Glutamatergic neuron (in vitro differentiated cells): ENCODE measurements around the gene STC2. TPM values are rescaled to one million over a fixed set of nuclear protein-coding genes. Genes with fewer than 3 reads are reported as not detected.

ENCODE experiments used
- DNase-seq: peaks from one replicate; pipeline ENCODE4 v3.0.0; 2022
- H3K27ac Mint-ChIP-seq: one replicate; pipeline ENCODE4 v1.8.0; 2020; ENCODE audit warnings: mild to moderate bottlenecking, mixed read lengths, inconsistent platforms; ENCODE audit not compliant: unreplicated experiment
- H3K27me3 Mint-ChIP-seq: one replicate; pipeline ENCODE4 v1.8.0; 2020; ENCODE audit warnings: mild to moderate bottlenecking, moderate library complexity, mixed read lengths, inconsistent platforms; ENCODE audit not compliant: unreplicated experiment
- H3K36me3 Mint-ChIP-seq: one replicate; pipeline ENCODE4 v1.8.0; 2020; ENCODE audit warnings: mild to moderate bottlenecking, mixed read lengths, inconsistent platforms; ENCODE audit not compliant: unreplicated experiment
- H3K4me1 Mint-ChIP-seq: one replicate; pipeline ENCODE4 v1.8.0; 2020; ENCODE audit warnings: mild to moderate bottlenecking, low read depth, mixed read lengths, inconsistent platforms; ENCODE audit not compliant: unreplicated experiment
- H3K4me3 Mint-ChIP-seq: one replicate; pipeline ENCODE4 v1.8.0; 2020; ENCODE audit warnings: mild to moderate bottlenecking, mixed read lengths, inconsistent platforms; ENCODE audit not compliant: unreplicated experiment
- H3K9me3 Mint-ChIP-seq: one replicate; pipeline ENCODE4 v1.8.0; 2020; ENCODE audit warnings: mild to moderate bottlenecking, moderate library complexity, mixed read lengths, inconsistent platforms; ENCODE audit not compliant: unreplicated experiment
- total RNA-seq: library from RNA; stranded (reverse); fragmentation: NEBNext Ultra II Directional; extraction: Animal tissue kit (Norgen Biotek cat#: 25700); gene quantifications from one replicate; pipeline ENCODE4 v1.2.1, GENCODE V29; 2021; ENCODE audit not compliant: unreplicated experiment
- TF ChIP-seq, protein P1 (sequence below): fragments of 200-600 bp; sonication (generic); IDR thresholded peaks from one replicate; pipeline ENCODE4 v1.5.0; 2021; ENCODE audit not compliant: partially characterized antibody, unreplicated experiment

Gene STC2
- total RNA-seq, 1 donor from 2014 or later: 14.0 TPM

DNA sequence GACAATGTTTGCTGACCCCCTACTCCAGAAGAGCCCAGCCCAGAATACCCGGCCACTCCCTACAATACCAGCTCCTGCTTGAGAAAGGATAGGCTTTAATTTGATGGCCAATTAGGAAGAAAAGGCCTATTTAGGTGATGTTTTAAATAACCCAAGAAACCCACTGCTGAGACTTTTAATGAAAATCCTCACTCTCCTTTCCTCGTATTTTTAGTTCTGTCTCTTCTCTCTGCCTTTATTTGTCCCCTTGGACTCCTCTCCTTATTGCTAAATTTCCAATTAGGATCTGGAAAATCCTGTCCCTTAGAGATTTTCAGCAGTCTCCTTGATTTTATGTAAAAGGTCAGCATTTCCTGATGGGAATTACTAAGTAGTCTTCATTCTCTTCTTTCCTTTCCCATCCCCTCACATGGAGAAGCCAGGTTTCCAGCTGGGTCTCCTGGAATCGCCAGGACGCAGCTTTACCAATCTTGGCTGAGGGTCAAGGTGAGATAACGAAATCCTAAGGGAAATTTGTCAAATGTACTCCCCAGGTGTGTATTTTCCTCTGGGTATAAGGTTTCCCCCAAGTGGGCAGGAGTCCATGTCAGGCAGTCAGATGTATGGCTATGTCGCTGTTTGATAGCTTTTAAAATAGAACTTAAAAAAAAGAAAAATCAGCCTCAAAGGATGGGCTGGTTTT, 11.7 kb downstream of the STC2 start:
- peaks cover 18% of the 10 kb centered on the region for H3K4me1 Mint-ChIP-seq
- H3K27ac Mint-ChIP-seq: no peak overlapping the region

DNA sequence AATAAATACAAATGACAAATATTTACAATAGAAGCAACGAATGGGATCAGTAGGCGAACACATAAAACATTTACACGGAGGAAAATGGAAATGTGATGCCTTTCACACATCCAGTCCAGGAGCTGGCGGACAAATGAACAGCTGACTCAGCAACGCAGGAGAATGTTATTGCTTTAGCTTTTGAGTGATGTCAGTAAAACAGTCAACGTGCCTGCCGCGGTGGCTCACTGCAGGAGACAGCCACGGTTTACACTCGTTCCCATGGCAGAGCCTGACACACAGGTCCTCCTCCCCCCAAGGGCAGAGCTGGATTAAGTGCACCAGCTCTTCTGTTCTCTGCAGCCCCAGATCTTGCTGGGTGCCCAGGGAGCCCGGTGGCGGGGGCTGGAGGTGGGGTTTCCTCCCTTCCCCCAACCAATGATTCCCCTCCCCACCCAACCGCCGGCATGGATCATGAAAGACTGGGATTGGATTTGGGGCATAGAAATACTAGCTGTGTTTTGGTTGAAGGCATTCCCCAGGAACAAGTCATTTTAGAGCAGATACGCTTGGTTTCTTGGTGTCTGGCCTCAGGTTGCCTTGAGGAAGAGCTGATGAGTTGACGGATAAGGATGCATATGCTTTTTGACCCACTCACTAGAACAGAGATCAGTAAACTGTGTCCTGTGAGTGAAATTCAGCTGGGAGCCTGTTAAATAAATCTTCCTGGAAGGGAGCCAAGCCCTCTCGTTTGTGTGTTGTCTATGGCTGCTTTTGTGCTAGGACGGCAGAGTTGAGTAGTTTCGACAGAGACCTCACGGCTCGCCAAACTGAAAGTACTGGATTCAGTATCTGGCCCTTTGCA, 12.5 kb downstream of the STC2 start:
- H3K9me3 Mint-ChIP-seq: peaks cover 7% of the 10 kb centered on the region
- no peak overlapping the region for H3K4me3 Mint-ChIP-seq
- peaks cover 18% of the 10 kb centered on the region for H3K4me1 Mint-ChIP-seq
- no peaks in the 10 kb centered on the region for H3K36me3 Mint-ChIP-seq
- TF ChIP-seq, protein P1, sequence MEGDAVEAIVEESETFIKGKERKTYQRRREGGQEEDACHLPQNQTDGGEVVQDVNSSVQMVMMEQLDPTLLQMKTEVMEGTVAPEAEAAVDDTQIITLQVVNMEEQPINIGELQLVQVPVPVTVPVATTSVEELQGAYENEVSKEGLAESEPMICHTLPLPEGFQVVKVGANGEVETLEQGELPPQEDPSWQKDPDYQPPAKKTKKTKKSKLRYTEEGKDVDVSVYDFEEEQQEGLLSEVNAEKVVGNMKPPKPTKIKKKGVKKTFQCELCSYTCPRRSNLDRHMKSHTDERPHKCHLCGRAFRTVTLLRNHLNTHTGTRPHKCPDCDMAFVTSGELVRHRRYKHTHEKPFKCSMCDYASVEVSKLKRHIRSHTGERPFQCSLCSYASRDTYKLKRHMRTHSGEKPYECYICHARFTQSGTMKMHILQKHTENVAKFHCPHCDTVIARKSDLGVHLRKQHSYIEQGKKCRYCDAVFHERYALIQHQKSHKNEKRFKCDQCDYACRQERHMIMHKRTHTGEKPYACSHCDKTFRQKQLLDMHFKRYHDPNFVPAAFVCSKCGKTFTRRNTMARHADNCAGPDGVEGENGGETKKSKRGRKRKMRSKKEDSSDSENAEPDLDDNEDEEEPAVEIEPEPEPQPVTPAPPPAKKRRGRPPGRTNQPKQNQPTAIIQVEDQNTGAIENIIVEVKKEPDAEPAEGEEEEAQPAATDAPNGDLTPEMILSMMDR: no peak
- H3K27me3 Mint-ChIP-seq: peaks cover 4% of the 10 kb centered on the region
- no peak for DNase-seq
- H3K27ac Mint-ChIP-seq: no peak overlapping the region

More for the DNA sequence above, 11.7 kb downstream of the STC2 start:
- Mint-ChIP-seq H3K4me3 (no peak overlapping the region), H3K27me3 (peaks cover 4% of the 10 kb centered on the region), H3K36me3 (no peaks in the 10 kb centered on the region), H3K9me3 (peaks cover 7% of the 10 kb centered on the region)
- no peak for DNase-seq
- TF ChIP-seq, protein P1: no peak

DNA sequence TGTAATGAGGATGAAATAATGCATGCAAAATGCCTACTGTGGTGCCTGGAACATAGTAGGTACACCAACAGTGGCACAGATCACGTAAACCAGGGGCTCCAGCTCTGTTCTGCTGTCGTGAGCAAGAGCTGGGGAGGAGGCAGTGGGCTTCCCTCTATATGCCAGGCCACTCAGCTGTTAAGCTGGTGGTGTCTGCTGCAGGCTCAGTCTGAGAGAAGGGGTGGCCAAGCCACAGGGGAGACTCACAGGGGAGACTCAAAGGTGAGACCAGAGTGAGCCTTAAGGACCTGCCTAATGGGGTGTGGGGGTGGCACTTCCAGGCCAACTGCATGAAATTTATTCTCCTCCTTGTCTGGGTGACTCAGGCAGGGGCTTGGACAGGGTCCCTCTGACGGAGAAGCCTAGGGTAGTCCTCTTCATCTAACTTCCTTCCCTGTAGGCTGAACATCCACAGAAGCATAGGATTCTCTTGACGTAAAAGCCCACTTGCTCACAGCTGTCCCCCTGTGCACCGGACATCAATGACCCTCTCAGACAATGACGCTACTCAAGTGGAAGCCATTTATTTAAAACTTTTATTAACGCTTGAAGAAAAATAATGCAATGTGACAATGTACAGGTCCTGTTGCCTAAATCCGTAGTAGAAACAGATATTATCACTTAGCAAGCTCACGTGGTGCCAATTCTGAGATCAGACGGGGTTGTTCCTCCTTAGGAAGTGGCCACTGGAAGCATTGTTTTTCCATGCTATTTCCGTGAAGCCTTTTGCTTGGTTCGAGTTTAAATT, 13.9 kb downstream of the STC2 start:
- DNase-seq: no peak
- TF ChIP-seq, protein P1: no peak
- Mint-ChIP-seq H3K9me3 (peaks cover 7% of the 10 kb centered on the region), H3K27ac (no peak overlapping the region), H3K4me3 (no peak overlapping the region), H3K27me3 (peaks cover 2% of the 10 kb centered on the region), H3K36me3 (no peaks in the 10 kb centered on the region), H3K4me1 (peaks cover 11% of the 10 kb centered on the region)

DNA sequence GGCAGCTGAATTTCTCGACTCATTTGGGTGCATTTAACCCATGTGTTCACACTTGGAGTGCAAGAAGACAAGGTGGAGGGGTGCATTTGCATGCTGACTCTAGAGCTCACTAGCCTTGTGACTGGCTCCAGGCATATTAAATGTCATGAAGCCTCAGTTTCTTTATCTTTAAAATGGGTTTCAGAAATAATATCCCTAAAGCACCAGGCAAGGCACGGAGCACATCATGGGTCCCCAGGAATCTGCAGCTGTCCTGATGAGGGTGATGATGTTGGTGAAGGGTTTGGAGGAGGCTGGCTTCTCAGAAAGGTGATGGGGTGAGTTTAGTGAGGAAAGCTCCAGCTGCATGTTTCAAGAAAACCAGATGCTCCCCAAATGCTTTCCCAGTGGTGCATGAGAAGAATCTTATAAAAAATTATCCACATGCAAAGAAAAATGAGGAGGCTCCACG, 14.8 kb downstream of the STC2 start:
- no peak overlapping the region for H3K27ac Mint-ChIP-seq
- no peak overlapping the region for H3K4me3 Mint-ChIP-seq
- H3K27me3 Mint-ChIP-seq: no peaks in the 10 kb centered on the region
- peaks cover 8% of the 10 kb centered on the region for H3K4me1 Mint-ChIP-seq
- TF ChIP-seq, protein P1: no peak
- peaks cover 5% of the 10 kb centered on the region for H3K36me3 Mint-ChIP-seq
- DNase-seq: no peak
- peaks cover 9% of the 10 kb centered on the region for H3K9me3 Mint-ChIP-seq
